EL (cell line): ENCODE results near the gene LSM7.
A peak's percentile ranks its signal among the peaks of the same experiment; 100 is the strongest.

ENCODE experiments used
- DNase-seq: peaks from one replicate; pipeline ENCODE4 v3.0.0-alpha.2; 2016

LSM7 gene

GRCh38 chr19:2328401-2329148, at the start of gene LSM7, which contains the start of gene SPPL2B:
LSM7 (minus strand) TSS chr19:2328586; CDS start chr19:2328566, 20 bp downstream.
SPPL2B (plus strand) TSS chr19:2328684; CDS start chr19:2328710, 26 bp downstream.
- DNase-seq = peak; percentile 88

GRCh38 chr19:2376784-2377519, 48.6 kb upstream of the LSM7 start:
- no peak for DNase-seq

GRCh38 chr19:2375353-2376121, 47.2 kb upstream of the LSM7 start:
- no peak for DNase-seq

GRCh38 chr19:2374808-2375207, 46.4 kb upstream of the LSM7 start:
- DNase-seq = no peak

- peak; percentile 28 for DNase-seq
Observed at GRCh38 chr19:2372076-2372612, 43.8 kb upstream of the LSM7 start.

- peak; percentile 83 for DNase-seq
Observed at GRCh38 chr19:2371656-2372055, 43.3 kb upstream of the LSM7 start.

GRCh38 chr19:2365201-2365970, 37.0 kb upstream of the LSM7 start:
- DNase-seq = no peak

- no peak for DNase-seq
Observed at GRCh38 chr19:2363419-2363818, 35.0 kb upstream of the LSM7 start.

GRCh38 chr19:2362970-2363300, 34.5 kb upstream of the LSM7 start:
- DNase-seq = no peak

- DNase-seq = no peak
Observed at GRCh38 chr19:2362046-2362969, 33.9 kb upstream of the LSM7 start.

GRCh38 chr19:2361246-2362045, 33.1 kb upstream of the LSM7 start:
- no peak for DNase-seq

- DNase-seq = no peak
Observed at GRCh38 chr19:2360833-2361232, 32.4 kb upstream of the LSM7 start.

GRCh38 chr19:2359992-2360685, 31.8 kb upstream of the LSM7 start, which contains the start of gene TMPRSS9:
TMPRSS9 (plus strand) TSS chr19:2360265; CDS start chr19:2389786, 29,521 bp downstream.
- no peak for DNase-seq

- no peak for DNase-seq
Observed at GRCh38 chr19:2358548-2359173, 30.3 kb upstream of the LSM7 start.

- no peak for DNase-seq
Observed at GRCh38 chr19:2357279-2358206, 29.2 kb upstream of the LSM7 start.

- DNase-seq = no peak
Observed at GRCh38 chr19:2356036-2356646, 27.8 kb upstream of the LSM7 start.
